ENCODE measurements around the gene GPR132. TPM values are rescaled to one million over a fixed set of nuclear protein-coding genes. Genes with fewer than 3 reads are reported as not detected.

The GPR132 gene
- total and polyA plus RNA-seq, 10 of the 15 experiments (the other 5 are each of a cell fraction or from before 2014, with no cell fraction given): 1.9 to 49.3 (median 20.4) TPM

- TF ChIP-seq BCLAF1 (IDR thresholded peaks at IDR 0.05) (no peak), MYC (IDR thresholded peaks at IDR 0.05; ENCODE audit: insufficient read depth, insufficient read length, insufficient replicate concordance, low read length, severe bottlenecking) (no peak), PKNOX1 (IDR thresholded peaks at IDR 0.05) (no peak), ZSCAN29 (IDR thresholded peaks at IDR 0.05) (no peak), ATF3 (IDR thresholded peaks at IDR 0.05; ENCODE audit: borderline replicate concordance, extremely low read depth, low read depth, low read length) (no peak), IRF3 (IDR thresholded peaks at IDR 0.05) (no peak), CREM (IDR thresholded peaks at IDR 0.05; ENCODE audit: low read depth) (peak; percentile 42; the same call in 1 of the 2 replicates), ZNF24 (IDR thresholded peaks at IDR 0.05) (no peak), NBN (IDR thresholded peaks at IDR 0.05) (peak; percentile 57; the same call in 1 of the 2 replicates), CBX5 (IDR thresholded peaks at IDR 0.05; ENCODE audit: low read depth) (no peak), BHLHE40 (IDR thresholded peaks at IDR 0.05; ENCODE audit: borderline replicate concordance in 1 of 2, low read depth in 2 of 2, low read length in 1 of 2) (0 out of 4 replicates have a peak, but pooled peaks of 1 of the 2 experiments have one; percentile 14), EED (IDR thresholded peaks at IDR 0.05; ENCODE audit: low read depth) (no peak), ZBED1 (IDR thresholded peaks at IDR 0.05; ENCODE audit: borderline replicate concordance) (no peak), IKZF2 (IDR thresholded peaks at IDR 0.05) (no peak; a peak in 1 of 4 replicates), RB1 (IDR thresholded peaks at IDR 0.05; ENCODE audit: borderline replicate concordance) (peak; percentile 72; the same call in 1 of the 2 replicates), TARDBP (IDR thresholded peaks at IDR 0.05; ENCODE audit: borderline replicate concordance) (no peak), EZH2 (IDR thresholded peaks at IDR 0.05; ENCODE audit: borderline replicate concordance, control insufficient read depth, low read depth, low read length) (no peak), PBX3 (IDR thresholded peaks at IDR 0.05; ENCODE audit: insufficient replicate concordance, low read depth, low read length) (no peak), POLR2AphosphoS2 (IDR thresholded peaks at IDR 0.05; ENCODE audit: low read depth, low read length) (no peak), MTA2 (IDR thresholded peaks at IDR 0.05; ENCODE audit: low read depth) (no peak), PAX5 (IDR thresholded peaks at IDR 0.05; ENCODE audit: borderline replicate concordance, low read depth, low read length) (0 out of 2 replicates have a peak, but pooled peaks have one; percentile 24), HCFC1 (IDR thresholded peaks at IDR 0.05; ENCODE audit: low read length) (no peak)
Observed at GRCh38 chr14:105093431-105094192, 28.4 kb upstream of the GPR132 start (continued).
